CD14-positive monocyte (primary cell): ENCODE results near the gene EIF4H. TPM values are rescaled to one million over a fixed set of nuclear protein-coding genes. Genes with fewer than 3 reads are reported as not detected.

Experiments used
- DNase-seq, 3 donors: peaks; one replicate each; pipeline ENCODE4 v3.0.0-alpha.2; 2011 to 2022
- H2AFZ ChIP-seq: 2 replicates; pipeline ENCODE4 v1.6.0; 2012; ENCODE audit warnings: mild to moderate bottlenecking, low read depth, low read length, inconsistent platforms; ENCODE audit not compliant: insufficient read depth, poor library complexity, severe bottlenecking
- H3K27ac ChIP-seq, 2 donors: 1 replicate in 1 of 2; 2 replicates in 1 of 2; pipeline ENCODE4 v1.5.1; 2012 to 2013; ENCODE audit warnings: low read length in 2 of 2, control low read depth in 1 of 2, inconsistent platforms in 1 of 2, low read depth in 1 of 2, mild to moderate bottlenecking in 1 of 2
- H3K27me3 ChIP-seq, 2 donors: one replicate each; pipeline versions ENCODE4 v1.6.0 to v1.6.1; 2011 to 2013; ENCODE audit warnings: low read length in 2 of 2; ENCODE audit not compliant: control insufficient read depth in 2 of 2, insufficient read depth in 2 of 2
- H3K36me3 ChIP-seq, 2 donors: replicated peaks in 1 of 2; 1 replicate in 1 of 2; 2 replicates in 1 of 2; pipeline versions ENCODE4 v1.5.1 to v1.6.1; 2012 to 2013; ENCODE audit warnings: low read length in 2 of 2, control low read depth in 1 of 2, inconsistent platforms in 1 of 2, mild to moderate bottlenecking in 1 of 2; ENCODE audit not compliant: insufficient read depth in 2 of 2, control insufficient read depth in 1 of 2
- H3K4me1 ChIP-seq, 2 donors: 1 replicate in 1 of 2; 2 replicates in 1 of 2; pipeline versions ENCODE4 v1.5.1 to v1.6.1; 2012 to 2013; ENCODE audit warnings: low read length in 2 of 2, control low read depth in 1 of 2, inconsistent platforms in 1 of 2, mild to moderate bottlenecking in 1 of 2, moderate library complexity in 1 of 2; ENCODE audit not compliant: insufficient read depth in 2 of 2, control insufficient read depth in 1 of 2
- H3K4me2 ChIP-seq: replicated peaks from 2 replicates; pipeline ENCODE3; 2012; ENCODE audit warnings: low read length, moderate library complexity, mild to moderate bottlenecking; ENCODE audit not compliant: poor library complexity, severe bottlenecking; ENCODE audit errors: extremely low read depth
- H3K4me3 ChIP-seq, 3 experiments: fragments of 200-600 bp in 1 of 3; sonication (generic) in 1 of 3; replicated peaks in 1 of 3; 1 replicate in 2 of 3; 2 replicates in 1 of 3; pipeline ENCODE4 v1.5.1; 2011 to 2013; ENCODE audit warnings: low read length in 3 of 3, mild to moderate bottlenecking in 3 of 3, control low read depth in 2 of 3, low read depth in 2 of 3, inconsistent platforms in 1 of 3, moderate library complexity in 1 of 3
- H3K79me2 ChIP-seq: 2 replicates; pipeline ENCODE4 v1.6.0; 2012; ENCODE audit warnings: mild to moderate bottlenecking, control low read depth, inconsistent platforms, low read length, moderate library complexity; ENCODE audit not compliant: insufficient read depth
- H3K9ac ChIP-seq: 2 replicates; pipeline ENCODE4 v1.6.0; 2017; ENCODE audit warnings: low read length, mild to moderate bottlenecking; ENCODE audit not compliant: insufficient read depth, poor library complexity, severe bottlenecking
- H3K9me3 ChIP-seq, 2 donors: replicated peaks in 1 of 2; 1 replicate in 1 of 2; 2 replicates in 1 of 2; pipeline versions ENCODE4 v1.5.1 to v1.6.1; 2012 to 2013; ENCODE audit warnings: low read length in 2 of 2, control low read depth in 1 of 2; ENCODE audit not compliant: control insufficient read depth in 1 of 2, insufficient read depth in 1 of 2
- H4K20me1 ChIP-seq: 2 replicates; pipeline ENCODE4 v1.6.0; 2012; ENCODE audit warnings: mild to moderate bottlenecking, low read length, control low read depth, moderate library complexity; ENCODE audit not compliant: insufficient read depth
- H3K27ac Mint-ChIP-seq, 7 donors: one replicate each; pipeline ENCODE4 v1.8.0; 2020; ENCODE audit warnings: mild to moderate bottlenecking in 7 of 7, mixed read lengths in 7 of 7, moderate library complexity in 6 of 7, inconsistent platforms in 2 of 7
- H3K27me3 Mint-ChIP-seq, 3 donors: one replicate each; pipeline ENCODE4 v1.8.0; 2021 to 2022; ENCODE audit warnings: low read depth in 3 of 3, mild to moderate bottlenecking in 3 of 3, mixed read lengths in 3 of 3, moderate library complexity in 3 of 3, inconsistent platforms in 1 of 3
- H3K36me3 Mint-ChIP-seq, 2 donors: one replicate each; pipeline ENCODE4 v1.8.0; 2020; ENCODE audit warnings: mixed read lengths in 2 of 2, inconsistent platforms in 1 of 2, mild to moderate bottlenecking in 1 of 2
- H3K4me1 Mint-ChIP-seq: one replicate; pipeline ENCODE4 v1.8.0; 2020; ENCODE audit warnings: mild to moderate bottlenecking, mixed read lengths
- H3K4me3 Mint-ChIP-seq, 2 donors: one replicate each; pipeline ENCODE4 v1.8.0; 2020; ENCODE audit warnings: mild to moderate bottlenecking in 2 of 2, mixed read lengths in 2 of 2, moderate library complexity in 1 of 2
- H3K9me3 Mint-ChIP-seq, 7 donors: one replicate each; pipeline ENCODE4 v1.8.0; 2020 to 2022; ENCODE audit warnings: mixed read lengths in 7 of 7, mild to moderate bottlenecking in 6 of 7, moderate library complexity in 6 of 7, inconsistent platforms in 2 of 7
- CTCF ChIP-seq: fragments of 200-600 bp; IDR thresholded peaks from one replicate; pipeline ENCODE4 v1.8.0; 2022; ENCODE audit warnings: antibody characterized with exemption, mild to moderate bottlenecking
- WGBS: methylation state at CpG from one replicate; pipeline ENCODE4 v1.1.5; 2013; ENCODE audit warnings: missing lambda C conversion rate; ENCODE audit not compliant: insufficient coverage; 5-methylcytosine and 5-hydroxymethylcytosine counted together
- intact Hi-C, 2 donors: fragments of 100-400 bp; cut with micrococcal nuclease; formaldehyde crosslinking; loops; one replicate each; pipeline versions ENCODE4 v1.15.0 to v1.15.1; 2023
- polyA plus RNA-seq, 3 donors: library from polyadenylated mRNA; depleted of rRNA in 1 of 3; unstranded in 2 of 3; stranded (reverse) in 1 of 3; fragments of 300-500 nt in 2 of 3; fragments of >200 nt in 1 of 3; fragmentation: Illumina TruSeq in 2 of 3; gene quantifications; 1 replicate in 2 of 3; 2 replicates in 1 of 3; pipeline ENCODE4 v1.2.3, GENCODE V29; 2012 to 2021

The EIF4H gene
- polyA plus RNA-seq, 3 donors: 162 to 234 (median 206) TPM

DNA sequence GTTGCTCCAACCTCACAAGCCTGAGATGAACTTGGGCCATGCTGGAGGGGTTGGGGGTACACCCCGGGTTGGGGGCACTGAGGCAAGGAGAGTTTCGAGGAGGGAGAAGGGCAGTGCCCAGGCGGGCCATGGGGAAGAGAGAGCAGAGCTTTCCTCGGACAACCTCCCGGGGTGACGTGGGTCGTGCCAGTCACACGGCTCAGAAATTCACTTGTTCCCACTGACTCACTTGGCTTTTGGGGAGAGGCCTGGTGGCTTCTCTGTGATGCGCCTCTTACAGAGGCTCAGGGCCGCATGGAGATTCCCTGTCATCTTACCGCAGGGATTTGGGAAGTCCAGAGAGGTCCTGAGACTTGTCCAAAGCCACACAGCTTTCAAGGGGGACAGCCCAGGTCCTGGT is 38.5 kb downstream of the EIF4H start:
- Mint-ChIP-seq H3K36me3 (peaks cover 19 to 41% of the 10 kb centered on the region in 2 donors), H3K4me3 (peak overlapping the region; percentile 66 to 86), H3K27me3 (no peaks in the 10 kb centered on the region), H3K27ac (peak overlapping the region; percentile 80 to 93 (median 85)), H3K4me1 (peaks cover 64% of the 10 kb centered on the region), H3K9me3 (peaks cover 0 to 2% (median 0%) of the 10 kb centered on the region in 7 donors)
- Histone ChIP-seq H3K79me2 (peaks cover 89% of the 10 kb centered on the region), H4K20me1 (peaks cover 41% of the 10 kb centered on the region), H3K27me3 (no peaks in the 10 kb centered on the region), H3K4me3 (peak overlapping the region in 2 of 3 experiments; percentile 8 to 98), H3K9ac (peak overlapping the region; percentile 47), H3K27ac (peak overlapping the region; percentile 19 to 99), H2AFZ (no peak overlapping the region), H3K9me3 (no peaks in the 10 kb centered on the region), H3K4me1 (peaks cover 62 to 68% of the 10 kb centered on the region in 2 donors), H3K36me3 (peaks cover 21 to 23% of the 10 kb centered on the region in 2 donors), H3K4me2 (peak overlapping the region; percentile 72)
- intact Hi-C loops: no loop called here
- TF ChIP-seq CTCF: no peak
- peak; percentile 57 to 87 (median 65) for DNase-seq
- 47% methylated on average over 10 of the region's 11 CpGs for WGBS

- H3K4me3 Mint-ChIP-seq: no peak overlapping the region
- TF ChIP-seq CTCF: no peak
These were observed 40.9 kb downstream of the EIF4H start for GRCh38 chr7:74214816-74215630.

More at GRCh38 chr7:74214816-74215630, 40.9 kb downstream of the EIF4H start:
- Histone ChIP-seq H2AFZ (no peak overlapping the region), H3K27ac (peak overlapping the region; percentile 85 to 94), H3K9ac (no peak overlapping the region), H3K4me1 (peaks cover 73 to 77% of the 10 kb centered on the region in 2 donors), H3K27me3 (no peaks in the 10 kb centered on the region), H3K79me2 (peaks cover 93% of the 10 kb centered on the region), H3K4me2 (peak overlapping the region; percentile 38), H4K20me1 (peaks cover 58% of the 10 kb centered on the region), H3K4me3 (peak overlapping the region in 1 of 3 experiments; percentile 41), H3K9me3 (no peaks in the 10 kb centered on the region), H3K36me3 (peaks cover 32 to 39% of the 10 kb centered on the region in 2 donors)
- Mint-ChIP-seq H3K27me3 (no peaks in the 10 kb centered on the region), H3K4me1 (peaks cover 72% of the 10 kb centered on the region), H3K36me3 (peaks cover 32 to 61% of the 10 kb centered on the region in 2 donors), H3K27ac (peak overlapping the region; percentile 45 to 95 (median 87)), H3K9me3 (no peaks in the 10 kb centered on the region)
- intact Hi-C loops: no loop called here
- DNase-seq: no peak
- 84% methylated on average over 18 of the region's 21 CpGs for WGBS
